ENCODE data around the gene LRRK1.

- no peak for TF ChIP-seq CTCF (IDR thresholded peaks at IDR 0.05)
- TF ChIP-seq POLR2A (IDR thresholded peaks at IDR 0.05) = no peak
- TF ChIP-seq POLR2AphosphoS5 (IDR thresholded peaks at IDR 0.05; ENCODE audit: insufficient read depth in 1 of 2, low read depth in 1 of 2) = no peak
Measured at GRCh38 chr15:100948430-100948762, 29.2 kb downstream of the LRRK1 start.
